Renal pelvis (tissue), 4 donors: ENCODE results near the gene TMEM200B. TPM values are rescaled to one million over a fixed set of nuclear protein-coding genes. Genes with fewer than 3 reads are reported as not detected.
A peak's percentile ranks its signal among the peaks of the same experiment; 100 is the strongest.
"Not testable (repeated sequence)": the region's sequence is repeated elsewhere in the genome, so short reads cannot be mapped to it uniquely, and the experiment has no call there.

Source experiments
- DNase-seq: peaks from one replicate; pipeline ENCODE4 v3.0.0-alpha.2; 2013
- polyA plus RNA-seq, 3 donors: library from polyadenylated mRNA; unstranded; fragments of 120-200 nt; gene quantifications; one replicate each; pipeline ENCODE4 v1.2.1, GENCODE V29; 2013; ENCODE audit not compliant: insufficient read length in 3 of 3

Gene TMEM200B
- polyA plus RNA-seq, 3 donors: 11.5 to 16.3 (median 15.8) TPM

DNA sequence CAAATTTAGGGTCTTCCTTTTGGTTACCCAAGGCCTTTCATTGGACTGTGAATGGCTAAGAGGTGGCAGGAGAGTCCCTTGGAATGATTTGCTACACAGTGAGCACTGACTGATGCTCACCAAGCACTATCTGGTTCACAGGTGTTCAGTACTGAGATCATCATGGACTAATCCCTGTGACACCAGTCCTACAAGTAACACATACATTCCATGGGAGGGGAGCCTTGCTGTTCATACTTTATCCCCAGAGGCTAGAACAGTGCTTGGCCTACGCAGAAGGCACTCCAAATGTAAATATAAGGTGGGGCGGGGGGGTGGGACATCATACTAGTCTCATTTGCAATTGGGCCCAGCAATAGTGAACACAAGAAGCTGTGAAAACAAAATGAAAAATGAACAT, 20.5 kb upstream of the TMEM200B start:
- no peak for DNase-seq

DNA sequence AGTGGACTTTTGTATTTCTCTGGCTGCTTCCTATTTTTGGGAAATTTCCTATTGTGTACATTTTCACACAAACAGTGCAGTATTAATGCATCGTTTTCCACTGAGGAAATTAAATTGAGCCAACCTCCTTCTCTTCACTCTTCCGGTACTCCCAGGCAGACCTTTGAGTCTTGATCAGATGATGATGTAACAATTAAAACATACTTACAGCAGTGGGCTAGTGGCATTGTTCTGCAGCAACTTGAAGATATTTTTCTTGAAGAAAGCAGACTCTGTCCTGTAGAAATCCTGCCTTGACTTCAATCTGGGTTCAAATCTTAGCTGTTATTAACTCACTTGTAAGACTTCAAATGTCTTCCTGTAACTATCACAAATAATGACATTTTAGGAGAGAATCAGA, 19.0 kb upstream of the TMEM200B start:
- DNase-seq: no peak

DNA sequence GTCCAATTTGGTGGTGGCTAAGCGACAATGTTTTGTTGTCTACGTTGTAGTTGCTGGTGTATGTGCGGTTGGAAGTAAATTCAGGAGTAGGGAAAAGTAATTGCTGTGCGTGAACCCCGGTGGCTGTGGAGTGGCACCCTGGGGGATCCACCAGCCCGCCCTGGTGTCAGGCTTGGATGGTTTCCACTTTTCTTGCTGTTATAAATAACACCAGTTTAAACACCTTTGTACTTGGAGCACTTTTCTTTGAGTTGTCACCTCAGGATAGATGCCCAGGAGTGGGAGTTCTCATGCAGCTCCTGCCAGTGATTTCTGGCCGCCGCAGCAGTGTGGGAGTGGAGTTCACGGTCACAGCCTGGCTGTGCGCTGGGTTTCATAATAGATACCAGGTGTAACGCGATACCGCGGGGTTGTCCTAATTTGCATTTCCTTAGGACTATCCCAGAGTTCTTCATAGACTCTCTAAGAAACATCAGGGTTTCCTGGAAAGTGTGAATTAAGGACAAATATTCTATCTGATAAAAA, 12.8 kb upstream of the TMEM200B start:
- peak; percentile 62 for DNase-seq

DNA sequence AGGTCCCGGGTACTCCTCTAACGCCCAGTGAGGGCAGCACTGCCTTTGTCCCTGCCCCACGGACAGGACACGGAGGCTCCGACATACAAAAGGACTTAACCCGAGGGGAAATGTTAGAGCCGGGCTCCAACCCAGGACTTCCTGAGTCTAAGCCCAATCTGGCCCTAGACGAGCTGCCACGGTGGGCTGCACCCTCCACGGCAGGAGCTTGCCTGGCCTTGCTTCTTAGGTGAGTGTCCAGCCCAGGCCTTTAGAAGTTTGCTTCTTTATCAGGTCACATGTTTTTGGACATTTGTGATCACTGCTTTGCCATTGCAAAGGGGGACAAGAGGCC, 11.0 kb upstream of the TMEM200B start:
- no peak for DNase-seq

DNA sequence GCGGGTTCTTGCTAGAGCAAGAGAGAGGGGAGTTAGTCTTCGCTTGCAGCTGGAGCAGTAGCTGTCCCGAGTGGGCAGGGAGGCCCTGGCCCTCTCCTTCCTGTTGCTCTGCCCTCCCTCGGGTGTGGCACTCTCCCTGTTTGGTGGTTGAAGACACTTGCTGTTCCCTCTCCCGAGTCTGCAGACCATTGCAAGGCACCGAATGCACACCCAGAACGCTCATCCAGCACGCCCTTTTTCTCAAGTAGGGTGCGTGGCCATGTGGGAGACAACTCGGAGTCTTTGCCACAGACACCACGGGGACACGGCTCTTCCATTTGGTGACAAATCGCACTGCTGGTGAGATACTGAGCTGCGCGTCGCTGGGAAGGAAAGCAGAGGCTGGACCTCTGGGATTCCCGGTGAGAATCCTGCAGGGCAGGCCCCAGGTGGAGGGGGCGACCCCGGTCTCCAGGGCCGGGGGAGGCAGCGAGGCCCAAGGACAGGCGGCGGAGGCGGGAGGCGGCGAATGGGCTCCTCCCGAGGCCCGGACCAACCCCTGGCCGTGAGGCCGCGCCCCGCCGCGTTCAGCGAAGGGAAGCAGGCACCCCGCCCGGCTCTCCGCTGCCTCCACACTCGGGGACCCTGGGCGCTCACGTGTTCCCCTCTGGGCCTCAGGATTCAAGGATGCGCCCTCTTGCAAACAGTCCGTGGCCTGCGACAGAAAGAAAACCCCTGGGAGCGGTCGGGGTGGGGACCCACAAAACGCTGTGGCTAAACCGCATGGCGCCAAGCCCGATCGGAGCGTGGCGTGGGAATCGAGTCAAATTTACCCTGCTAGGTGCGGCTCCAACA, 10.4 kb upstream of the TMEM200B start:
- no peak for DNase-seq

DNA sequence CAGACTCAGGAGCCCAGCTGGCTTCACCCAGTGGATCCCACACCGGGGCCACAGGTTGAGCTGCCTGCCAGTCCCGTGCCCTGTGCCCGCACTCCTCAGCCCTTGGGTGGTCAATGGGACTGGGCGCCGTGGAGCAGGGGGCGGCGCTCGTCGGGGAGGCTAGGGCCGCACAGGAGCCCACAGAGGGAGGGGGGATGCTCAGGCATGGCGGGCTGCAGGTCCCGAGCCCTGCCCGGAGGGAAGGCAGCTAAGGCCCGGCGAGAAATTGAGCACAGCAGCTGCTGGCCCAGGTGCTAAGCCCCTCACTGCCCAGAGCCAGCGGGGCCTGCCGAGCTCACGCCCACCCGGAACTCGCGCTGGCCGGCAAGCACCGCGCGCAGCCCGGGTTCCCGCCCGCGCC, 7.4 kb upstream of the TMEM200B start:
- DNase-seq: not testable (repeated sequence)

DNA sequence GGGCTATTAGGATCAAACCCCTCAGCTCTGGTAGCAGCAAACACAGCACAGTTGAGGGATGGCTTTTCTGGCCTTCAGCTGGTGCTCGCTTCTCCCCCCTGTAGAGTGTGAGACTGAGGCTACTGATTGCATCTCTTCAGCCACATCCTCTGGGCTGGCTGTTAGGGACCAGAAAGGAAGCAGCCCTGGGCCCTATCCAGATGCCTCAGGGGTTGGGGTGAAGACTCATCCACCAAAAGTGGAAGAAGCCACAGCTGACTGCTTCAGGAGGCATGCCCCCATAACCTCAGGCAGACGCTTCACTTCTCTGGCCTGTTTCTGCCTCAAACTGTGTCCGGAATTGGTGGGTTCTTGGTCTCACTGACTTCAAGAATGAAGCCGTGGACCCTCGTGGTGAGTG, 6.2 kb upstream of the TMEM200B start:
- no peak for DNase-seq

DNA sequence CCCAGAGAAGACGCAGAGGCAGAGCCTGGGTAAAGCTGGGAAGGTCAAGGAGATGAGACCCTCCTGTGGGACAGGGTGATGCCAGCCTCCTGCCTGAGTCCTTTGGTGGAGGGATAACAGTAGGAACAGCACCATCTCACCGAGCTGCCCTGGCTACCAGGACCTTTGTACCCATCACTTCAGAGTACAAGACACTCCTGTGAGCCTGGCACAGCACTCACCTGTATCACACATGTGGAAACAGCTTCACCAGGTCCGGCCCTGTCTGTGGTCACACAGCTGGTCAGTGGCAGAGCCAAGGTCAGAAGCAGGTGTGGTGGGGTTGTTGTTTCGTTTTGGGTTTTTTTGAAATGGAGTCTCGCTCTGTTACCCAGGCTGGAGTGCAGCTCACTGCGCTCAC, 5.0 kb upstream of the TMEM200B start:
- no peak for DNase-seq

DNA sequence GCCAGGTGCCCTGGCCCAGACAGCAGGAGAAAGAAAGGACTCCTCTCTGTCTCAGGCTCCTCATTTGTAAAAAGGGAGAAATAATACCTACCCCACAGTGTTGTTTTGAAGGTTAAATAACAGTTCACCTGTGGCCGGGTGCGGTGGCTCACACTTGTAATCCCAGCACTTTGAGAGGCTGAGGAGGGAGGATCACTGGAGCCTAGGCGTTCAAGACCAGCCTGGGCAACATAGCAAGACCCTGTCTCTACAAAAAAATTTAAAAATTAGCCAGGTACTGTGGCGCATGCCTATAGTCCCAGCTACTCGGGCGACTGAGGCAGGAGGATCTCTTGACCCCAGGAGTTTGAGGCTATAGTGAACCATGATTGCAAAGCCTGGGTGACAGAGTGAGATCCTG, 2.5 kb upstream of the TMEM200B start:
- no peak for DNase-seq

DNA sequence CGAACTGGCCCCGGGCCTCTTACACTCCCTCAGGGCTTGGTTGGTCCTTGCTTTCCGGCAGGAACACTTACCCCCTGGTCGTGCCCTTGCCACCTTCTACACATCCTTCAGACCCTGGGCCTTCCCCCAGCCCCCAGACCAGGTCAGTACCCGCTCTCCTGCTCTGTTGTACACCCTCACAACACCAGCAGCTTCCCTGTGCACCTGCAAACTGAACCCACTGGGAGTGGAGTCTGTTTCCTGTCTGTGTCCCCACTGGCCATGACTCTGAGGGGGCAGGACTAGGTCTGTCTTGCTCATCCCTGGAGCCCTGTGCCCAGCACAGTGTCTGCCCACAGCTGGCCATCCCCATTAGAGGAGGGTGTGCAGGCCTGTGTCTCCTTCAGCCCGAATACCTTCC, 2.1 kb upstream of the TMEM200B start:
- DNase-seq: no peak

DNA sequence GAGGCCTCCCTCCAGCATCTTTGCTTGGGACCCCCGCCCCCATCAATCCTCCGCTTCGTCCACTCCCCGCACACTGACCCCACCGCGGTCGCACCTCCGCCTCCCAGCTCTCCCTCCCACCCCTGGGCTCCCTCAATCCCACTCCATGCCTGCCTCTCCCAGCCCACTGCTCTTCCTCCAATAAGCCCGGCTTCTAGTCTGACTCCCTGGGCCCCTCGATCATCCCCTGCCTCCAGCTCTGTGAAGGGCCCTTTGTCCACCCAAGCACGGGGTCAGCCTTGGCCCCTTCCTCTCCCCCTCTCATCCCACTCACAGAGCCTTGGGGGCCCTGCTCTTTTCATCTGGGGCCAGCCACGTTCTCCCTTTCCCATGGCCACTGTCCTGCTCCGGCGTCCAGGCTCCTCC, 1.5 kb upstream of the TMEM200B start:
- no peak for DNase-seq

DNA sequence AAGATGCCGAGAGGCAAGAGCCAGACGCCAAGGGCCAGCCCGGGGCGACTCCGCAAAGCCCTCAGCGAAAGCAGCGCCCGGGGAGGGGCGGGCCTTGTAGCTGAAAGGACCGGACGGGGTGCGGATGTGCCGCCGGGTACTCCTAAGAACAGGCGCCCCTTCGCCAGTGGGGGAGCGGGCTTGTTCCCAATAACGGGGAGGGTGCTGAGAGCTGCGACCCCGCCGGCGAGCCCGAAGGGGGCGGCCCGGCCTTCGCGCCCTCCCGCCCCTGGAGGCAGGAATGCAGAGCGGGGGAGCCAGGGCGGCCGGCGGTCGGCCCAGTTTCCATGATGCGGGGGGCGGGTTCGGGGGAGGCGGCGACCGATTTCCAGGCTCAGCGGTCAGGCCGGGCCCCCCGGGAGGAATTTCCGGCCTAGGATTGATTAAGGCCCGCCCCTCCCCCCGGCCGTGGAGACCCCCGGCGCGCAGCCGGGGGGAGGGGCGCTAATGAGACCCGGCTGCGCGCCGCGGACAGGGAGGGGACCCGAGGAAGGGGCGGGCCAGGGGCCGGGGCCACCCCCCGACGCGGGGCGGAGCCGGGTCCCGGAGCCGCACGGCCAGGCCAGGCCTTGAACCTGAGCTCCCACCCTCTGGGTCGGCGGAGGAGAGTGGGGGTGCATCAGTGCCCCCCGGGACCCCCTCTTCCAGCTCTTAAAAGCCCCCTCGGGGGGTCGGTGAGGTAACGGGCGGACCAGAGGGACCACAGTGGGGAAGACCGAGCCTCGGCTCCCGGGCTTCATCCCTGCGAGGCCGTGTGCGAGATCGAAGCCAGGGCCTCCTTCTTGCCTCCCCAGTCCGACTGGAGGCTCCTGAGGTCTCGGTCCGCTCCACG, 898 bp upstream of the TMEM200B start:
- DNase-seq: peak; percentile 90

DNA sequence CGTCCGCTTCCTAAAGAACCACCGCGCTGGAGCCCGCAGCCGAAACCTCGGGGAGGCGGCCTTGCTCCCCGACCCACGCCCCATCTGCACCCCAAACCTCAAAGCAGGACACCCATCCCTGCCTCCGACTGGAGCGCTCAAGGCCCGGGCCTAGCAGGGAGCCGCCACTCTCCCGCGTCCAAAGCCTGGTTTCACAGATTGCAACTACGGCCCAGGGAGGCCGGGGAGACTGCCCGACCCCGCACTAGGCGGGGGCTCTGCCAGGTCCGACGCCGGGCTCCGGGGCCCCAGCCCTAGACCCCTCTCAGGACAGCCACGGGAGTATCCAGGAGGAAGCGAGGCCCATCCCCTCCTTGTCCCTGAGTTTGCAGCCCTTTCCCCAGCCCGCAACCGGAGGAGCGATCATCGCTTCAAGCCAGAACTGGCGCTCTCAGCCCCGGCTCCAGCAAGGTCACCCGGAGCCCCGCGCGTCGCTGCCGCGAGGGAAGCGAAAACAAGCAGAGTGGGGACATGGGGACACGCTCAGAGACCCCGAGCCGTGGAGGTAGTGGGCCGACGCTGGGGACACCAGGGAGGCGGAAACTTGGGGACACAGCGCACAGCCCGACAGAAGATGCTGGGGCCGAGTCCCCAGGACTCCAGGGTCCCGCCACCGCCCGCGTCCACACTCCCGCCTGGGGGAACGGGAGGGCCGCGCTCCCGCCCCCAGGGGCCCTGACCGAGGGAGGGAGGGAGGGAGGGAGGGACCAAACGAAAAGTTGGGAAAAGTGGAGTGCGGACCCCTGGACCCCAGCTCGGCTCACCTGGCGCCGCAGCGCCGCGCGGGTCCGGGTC, 433 bp downstream of the TMEM200B start:
- peak; percentile 24 for DNase-seq

DNA sequence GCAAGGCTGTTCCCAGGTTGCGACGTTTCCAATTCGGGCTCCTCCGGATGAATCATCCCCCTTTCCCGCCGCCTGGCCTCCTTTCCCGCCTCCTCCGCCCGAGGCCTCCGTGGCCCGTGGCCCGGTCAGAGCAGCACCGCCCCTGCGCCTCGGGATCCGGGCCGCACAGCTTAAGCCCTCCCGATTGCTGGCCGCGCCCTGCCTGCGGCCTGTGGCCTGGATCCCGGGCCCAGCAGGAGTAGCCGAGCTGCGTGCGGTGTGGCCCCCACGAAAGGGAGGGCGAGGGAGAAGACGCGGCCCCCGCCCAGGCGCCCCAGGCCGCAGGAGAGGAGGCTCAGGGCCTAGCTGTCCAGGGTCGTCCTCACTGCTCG, 1.0 kb downstream of the TMEM200B start:
- no peak for DNase-seq

DNA sequence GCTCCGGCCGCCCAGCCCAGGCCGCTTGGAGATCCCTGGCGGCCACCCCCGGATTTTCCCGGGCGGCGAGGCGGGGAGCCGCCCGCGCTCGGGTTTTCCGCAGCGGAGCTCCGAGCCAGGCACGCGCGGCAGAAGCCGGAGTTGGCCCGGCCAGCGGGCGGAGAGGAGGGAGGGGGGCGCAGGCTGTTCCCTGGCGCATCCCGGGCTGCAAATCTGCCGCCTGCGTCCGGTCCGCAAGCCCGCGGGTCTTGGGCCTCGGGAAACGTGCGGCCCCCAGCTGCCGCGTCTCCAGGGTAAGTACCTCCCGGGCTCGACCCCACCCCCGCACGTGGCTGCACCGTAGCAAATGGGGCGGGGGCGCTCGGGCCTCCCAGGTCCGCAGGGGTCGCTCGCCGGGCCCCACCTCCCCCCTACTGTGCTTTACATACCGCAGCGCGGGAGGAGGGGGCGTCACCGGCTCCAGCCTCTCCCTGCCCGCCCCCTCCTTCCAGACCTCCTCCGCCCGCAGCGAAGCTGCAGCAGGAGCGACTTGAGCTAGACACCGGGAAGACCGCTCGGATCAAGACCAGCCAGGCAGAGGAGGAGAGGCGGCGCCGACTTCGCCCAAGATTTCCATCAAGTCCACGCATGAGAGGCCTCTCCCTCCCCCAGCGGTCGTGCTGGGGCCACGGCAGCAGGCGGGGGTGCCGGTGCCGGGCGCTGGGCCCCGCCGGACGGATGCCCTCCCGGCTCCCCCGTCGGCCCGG, 1.6 kb downstream of the TMEM200B start:
- peak; percentile 52 for DNase-seq

DNA sequence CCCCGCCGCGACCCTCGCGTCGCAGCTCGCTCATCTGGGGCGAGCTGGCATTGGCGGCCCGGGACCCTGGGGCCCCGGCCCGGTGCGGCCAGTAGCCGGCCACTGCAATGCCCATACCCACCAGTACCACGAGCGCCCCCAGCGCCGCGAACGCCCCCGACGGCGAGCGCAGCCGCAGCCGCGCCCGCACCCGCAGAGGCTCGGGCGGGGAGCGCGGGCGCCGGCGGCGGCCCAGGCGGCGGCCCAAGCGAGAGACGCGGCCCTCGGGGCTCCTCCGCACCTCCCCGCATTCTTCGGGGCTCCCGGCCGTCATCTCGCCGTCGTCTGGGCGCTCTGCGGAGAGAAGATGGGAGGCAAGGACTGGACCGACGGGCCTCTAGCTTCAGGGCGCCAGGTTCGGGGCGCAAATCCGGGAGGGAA, 2.2 kb downstream of the TMEM200B start:
- peak; percentile 21 for DNase-seq

DNA sequence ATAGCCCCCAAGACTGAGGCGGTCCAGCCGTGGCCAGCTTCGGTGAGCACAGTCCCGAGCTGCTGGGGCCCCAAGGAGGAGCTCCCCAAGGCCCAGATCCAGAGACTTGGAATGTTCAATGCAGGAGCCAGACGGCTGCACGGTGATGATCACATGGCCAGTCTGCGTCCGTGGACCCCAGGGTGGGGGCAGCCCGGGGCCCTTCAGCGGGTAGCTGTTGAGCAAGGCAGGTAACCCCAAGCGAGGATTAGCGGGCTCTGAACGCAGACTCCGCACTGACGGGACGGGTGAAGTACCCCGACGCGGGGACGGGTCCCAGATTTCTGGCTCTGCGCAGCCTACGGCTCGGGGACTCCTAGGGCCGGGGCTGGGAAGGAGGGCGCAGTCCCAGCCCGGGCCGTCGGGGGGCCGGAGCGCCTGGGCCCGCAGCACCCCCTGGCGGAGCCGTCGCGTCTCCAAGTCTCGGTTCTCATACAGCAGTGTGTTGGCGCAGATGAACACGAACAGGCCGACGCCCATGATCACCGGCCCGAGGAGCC, 2.7 kb downstream of the TMEM200B start:
- peak; percentile 54 for DNase-seq

DNA sequence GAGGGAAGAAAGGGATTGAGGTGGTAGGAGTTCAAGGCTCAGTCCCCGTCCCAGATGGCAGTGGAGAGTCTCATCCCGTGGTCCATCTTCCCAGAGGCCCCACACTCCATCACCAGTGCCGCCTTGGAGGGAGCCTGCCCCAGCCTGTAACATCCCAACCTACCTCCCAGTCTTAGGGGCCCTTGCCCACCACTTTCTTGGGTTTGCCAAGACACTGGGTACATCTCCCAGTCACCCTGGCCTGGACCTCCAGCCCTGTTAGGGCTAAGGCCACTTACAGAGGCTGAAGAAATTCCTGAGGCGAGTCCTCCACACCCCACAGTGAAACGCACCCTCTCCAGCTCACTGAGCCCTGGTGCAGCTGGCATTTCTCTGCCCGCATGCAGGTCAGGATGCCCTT, 3.3 kb downstream of the TMEM200B start:
- no peak for DNase-seq

DNA sequence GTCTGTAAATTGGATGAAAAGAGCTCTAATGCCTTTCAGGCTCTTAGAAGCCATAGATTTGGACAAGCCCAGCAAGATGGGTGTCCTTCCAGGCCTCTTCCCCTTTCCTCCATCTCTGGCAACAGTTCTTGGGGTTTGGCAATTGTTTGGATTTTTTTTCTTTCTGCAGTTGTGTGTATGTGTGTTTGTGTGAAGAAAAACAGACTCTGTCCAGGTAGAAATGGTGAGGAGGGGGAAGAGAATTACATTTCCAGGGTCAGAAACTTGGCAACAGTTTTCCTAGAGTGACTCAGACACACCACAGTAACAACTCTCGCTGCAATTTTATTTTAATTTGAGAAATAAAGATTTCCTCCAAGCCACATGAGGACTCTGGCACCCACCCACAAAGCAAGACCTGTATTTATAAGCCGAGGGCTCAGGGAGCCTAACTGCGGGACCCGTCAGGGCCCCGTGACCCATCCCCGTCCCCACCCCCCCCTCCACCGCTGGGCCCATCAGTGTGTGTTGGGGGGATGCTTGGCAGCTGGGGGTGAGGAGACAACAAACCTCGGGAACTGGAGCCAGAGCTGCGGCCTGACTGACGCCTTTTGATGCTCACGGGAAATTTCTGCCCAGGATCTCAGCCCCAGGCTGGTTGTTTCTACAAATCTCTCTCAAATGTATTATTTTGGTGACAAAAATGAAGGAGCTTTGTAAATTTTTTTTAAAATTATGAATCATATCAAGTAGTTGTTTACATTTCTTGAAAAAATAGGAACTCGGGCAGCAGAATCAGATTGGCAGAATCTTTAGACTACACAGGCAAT, 4.4 kb downstream of the TMEM200B start:
- no peak for DNase-seq

DNA sequence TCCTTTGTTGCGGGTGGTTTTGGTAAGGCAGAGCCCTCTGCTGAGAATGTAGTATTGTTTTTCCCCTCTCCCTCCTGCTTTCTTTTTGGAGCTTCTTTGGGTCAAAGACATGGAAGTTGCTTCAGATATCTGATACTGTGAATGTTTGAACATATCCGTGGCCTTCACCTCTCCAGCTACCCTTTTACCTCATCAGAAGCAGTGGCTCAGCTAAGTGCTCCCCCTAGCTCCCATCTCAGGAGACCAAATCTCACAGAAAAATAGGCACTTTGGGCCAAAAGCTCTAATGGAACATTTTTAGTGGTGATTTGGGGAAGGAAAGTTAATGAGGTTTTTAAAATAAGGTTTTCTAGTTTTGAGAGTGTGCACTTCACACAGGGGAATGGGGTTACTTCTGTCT, 6.3 kb downstream of the TMEM200B start:
- no peak for DNase-seq
